ENCODE data around the gene TBR1.

The TBR1 gene

GRCh38 chr2:161418275-161418714 lies 2.2 kb downstream of the TBR1 start:
- TF ChIP-seq CTCF (IDR thresholded peaks at IDR 0.05; ENCODE audit: insufficient read depth, low read depth, low read length, missing control alignments) = no peak
- DNase-seq (ENCODE audit: low read depth) = no peak
- no peak overlapping the region; the same call in 1 of the 2 replicates for H3K4me3 ChIP-seq (ENCODE audit: low read depth, low read length)

GRCh38 chr2:161418715-161419637 lies 2.9 kb downstream of the TBR1 start:
- DNase-seq (ENCODE audit: low read depth) = peak; percentile 27
- peak overlapping the region; percentile 47 for H3K4me3 ChIP-seq (ENCODE audit: low read depth, low read length)
- no peak for TF ChIP-seq CTCF (IDR thresholded peaks at IDR 0.05; ENCODE audit: insufficient read depth, low read depth, low read length, missing control alignments)

- DNase-seq (ENCODE audit: low read depth) = no peak
- no peak for TF ChIP-seq CTCF (IDR thresholded peaks at IDR 0.05; ENCODE audit: insufficient read depth, low read depth, low read length, missing control alignments)
These were observed 3.6 kb downstream of the TBR1 start for GRCh38 chr2:161419638-161420190.

GRCh38 chr2:161420406-161421074 lies 4.4 kb downstream of the TBR1 start:
- no peak for TF ChIP-seq CTCF (IDR thresholded peaks at IDR 0.05; ENCODE audit: insufficient read depth, low read depth, low read length, missing control alignments)
- H3K4me3 ChIP-seq (ENCODE audit: low read depth, low read length) = no peak overlapping the region
- DNase-seq (ENCODE audit: low read depth) = no peak

More at GRCh38 chr2:161419638-161420190, 3.6 kb downstream of the TBR1 start:
- no peak overlapping the region for H3K4me3 ChIP-seq (ENCODE audit: low read depth, low read length)

- H3K4me3 ChIP-seq (ENCODE audit: low read depth, low read length) = no peak overlapping the region
- no peak for DNase-seq (ENCODE audit: low read depth)
- no peak for TF ChIP-seq CTCF (IDR thresholded peaks at IDR 0.05; ENCODE audit: insufficient read depth, low read depth, low read length, missing control alignments)
These were observed 5.6 kb downstream of the TBR1 start for GRCh38 chr2:161421686-161422085.

- DNase-seq (ENCODE audit: low read depth) = no peak
- TF ChIP-seq CTCF (IDR thresholded peaks at IDR 0.05; ENCODE audit: insufficient read depth, low read depth, low read length, missing control alignments) = no peak
- H3K4me3 ChIP-seq (ENCODE audit: low read depth, low read length) = no peak overlapping the region
These were observed 6.8 kb downstream of the TBR1 start for GRCh38 chr2:161422816-161423403.

Measured in GM12865 (cell line).